ENCODE measurements around the gene TOMM7.
A peak's percentile ranks its signal among the peaks of the same experiment; 100 is the strongest.
"Not testable (repeated sequence)": the region's sequence is repeated elsewhere in the genome, so short reads cannot be mapped to it uniquely, and the experiment has no call there.

TOMM7 gene

DNA sequence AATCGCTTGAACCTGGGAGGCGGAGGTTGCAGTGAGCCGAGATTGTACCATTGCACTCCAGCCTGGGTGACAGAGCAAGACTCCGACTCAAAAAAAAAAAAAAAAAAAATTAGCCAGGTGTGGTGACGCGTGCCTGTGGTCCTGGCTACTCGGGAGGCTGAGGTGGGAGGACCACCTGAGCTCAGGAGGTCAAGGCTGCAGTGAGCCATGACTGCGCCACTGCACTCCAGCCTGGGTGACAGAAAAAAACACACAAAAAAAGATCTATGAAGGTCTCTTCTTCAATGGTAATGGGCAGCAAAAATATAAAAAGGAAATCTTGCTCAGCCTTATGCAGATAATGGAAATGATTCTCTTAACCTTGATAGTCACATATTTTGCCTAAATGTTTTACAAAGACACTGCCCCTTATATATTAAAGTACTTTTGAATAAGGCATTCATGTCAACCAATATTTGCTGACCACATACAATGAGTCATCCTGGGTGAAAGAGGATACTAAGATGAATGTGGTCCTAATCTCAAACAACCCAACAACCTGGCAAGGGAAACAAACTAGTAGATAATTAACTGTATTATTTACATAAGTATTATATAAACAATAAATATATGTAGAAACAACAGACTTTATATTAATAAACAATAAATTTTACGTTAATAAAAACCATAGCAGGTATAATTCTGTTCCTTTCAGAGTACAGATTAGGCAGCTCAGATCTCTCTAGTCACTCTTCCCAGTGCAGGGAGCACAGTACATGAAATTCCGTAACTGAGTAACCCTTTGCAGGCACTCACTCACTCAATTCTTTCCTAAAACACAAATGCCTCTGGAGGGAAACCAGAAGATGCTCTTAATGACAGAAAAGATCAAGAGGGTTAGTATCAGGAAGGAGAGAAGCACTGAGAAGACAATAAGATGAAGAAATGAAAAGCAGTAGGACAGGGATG is 8.1 kb downstream of the TOMM7 start:
- no peak for DNase-seq

DNA sequence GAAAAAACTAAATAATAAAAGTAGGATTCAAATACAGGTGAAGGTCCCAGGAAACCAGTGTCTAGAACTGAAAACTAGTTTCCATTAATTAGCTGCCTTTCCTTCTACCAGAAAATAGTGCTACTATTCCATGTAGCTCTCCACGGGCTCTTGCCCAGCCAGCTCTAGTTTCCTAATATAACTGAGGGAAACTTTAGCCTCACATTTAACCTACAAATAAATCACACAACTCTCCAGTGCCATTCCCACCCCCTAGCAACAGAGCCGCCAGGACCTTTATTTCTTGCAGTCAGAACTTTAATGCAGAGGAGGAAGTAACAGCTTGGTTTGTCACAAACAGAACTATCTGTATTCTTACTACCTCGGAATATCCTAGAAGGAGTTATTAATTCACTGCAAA is 10.3 kb downstream of the TOMM7 start:
- DNase-seq, result no peak

DNA sequence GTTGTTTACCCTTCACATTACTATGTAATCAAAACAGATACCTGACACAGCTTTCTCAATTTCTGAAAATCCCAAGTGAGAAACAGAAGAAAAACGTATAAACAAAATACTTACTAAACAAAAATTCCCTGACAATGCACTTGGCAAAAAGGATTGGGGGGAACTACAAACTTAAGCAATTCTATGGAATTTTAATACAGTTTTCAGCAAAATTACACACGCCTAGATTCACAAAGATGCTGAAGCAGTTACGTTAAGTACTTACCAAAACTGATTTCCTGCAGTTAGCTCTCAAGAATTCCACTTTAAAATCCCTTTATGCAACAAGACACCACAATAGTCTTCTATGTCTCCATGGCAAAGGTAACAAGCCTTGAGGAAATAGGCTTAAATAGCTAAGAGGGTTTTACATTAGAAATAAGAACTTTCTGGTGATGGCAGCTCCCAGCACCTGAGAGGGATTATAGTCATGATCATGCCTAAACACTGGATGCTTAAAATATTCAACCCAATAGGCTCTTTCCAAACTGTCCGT is 10.8 kb downstream of the TOMM7 start:
- no peak for DNase-seq

DNA sequence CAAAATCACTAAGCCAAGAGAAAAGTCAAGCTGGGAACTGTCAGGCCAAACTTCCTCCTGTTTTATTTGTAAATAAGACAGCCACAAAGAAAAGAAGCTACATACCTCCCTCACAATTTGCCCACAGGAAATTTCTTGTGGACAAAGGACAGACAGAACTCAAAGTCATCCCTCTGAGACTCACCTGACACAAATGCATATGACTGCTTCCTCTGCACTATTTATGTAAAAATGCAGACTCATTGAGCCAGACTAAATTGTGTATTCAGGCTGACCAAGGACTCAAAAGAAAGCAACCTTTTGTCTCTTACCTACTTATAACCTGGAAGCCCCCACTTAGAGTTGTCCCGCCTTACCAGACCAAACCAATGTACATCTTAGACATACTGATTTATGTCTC is 11.8 kb downstream of the TOMM7 start:
- no peak for DNase-seq

DNA sequence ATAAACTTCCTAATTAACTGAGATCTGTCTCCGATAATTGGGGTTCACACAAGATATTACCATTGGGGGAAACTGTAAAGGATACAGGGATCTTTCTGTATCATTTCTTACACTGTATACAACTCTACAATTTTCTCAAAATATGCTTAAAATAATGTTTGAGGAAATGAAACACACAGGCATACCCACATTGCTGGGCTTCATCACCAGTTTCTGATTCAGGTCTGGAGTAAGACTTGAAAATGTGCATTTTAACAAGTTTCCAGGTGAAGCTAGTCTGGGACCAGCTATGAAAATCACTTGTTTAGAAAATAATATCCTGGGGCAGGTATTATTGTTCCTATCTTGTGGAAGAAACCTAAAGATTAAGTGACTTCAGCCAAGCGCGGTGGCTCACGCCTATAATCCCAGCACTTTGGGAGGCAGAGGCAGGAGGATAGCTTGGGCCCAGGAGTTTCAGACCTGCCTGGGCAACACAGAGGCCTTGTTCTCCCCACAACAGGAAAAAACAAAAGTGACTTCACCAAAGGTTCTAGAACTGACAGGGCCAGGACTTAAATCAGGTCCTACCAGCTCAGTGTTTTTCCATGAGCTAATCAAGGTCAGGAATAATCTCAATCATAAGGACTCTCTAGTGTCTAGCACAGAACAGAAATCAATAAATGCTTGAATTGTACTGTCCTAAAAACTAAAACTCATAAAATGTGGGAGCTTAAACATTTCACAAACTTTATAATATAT is 12.6 kb downstream of the TOMM7 start:
- no peak for DNase-seq

DNA sequence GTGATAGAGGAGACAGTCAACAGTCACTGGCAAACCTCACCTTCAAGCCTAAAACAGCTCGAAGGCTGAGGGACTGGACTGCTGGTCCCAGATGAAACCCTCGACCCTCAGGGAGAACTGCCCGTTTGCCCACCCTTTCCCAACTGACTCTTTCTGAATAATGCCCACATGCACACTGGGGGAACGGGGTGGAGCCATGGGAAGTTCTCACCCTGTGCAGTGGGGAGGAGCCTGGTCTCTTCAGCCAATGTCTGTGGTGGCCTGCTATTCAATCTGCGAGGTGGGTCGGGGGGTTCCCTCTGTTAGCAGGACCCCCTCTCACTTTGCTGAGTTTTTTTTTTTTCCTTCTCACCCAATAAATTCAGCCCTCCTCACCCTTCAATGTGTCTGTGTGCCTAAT is 14.5 kb downstream of the TOMM7 start:
- no peak for DNase-seq

DNA sequence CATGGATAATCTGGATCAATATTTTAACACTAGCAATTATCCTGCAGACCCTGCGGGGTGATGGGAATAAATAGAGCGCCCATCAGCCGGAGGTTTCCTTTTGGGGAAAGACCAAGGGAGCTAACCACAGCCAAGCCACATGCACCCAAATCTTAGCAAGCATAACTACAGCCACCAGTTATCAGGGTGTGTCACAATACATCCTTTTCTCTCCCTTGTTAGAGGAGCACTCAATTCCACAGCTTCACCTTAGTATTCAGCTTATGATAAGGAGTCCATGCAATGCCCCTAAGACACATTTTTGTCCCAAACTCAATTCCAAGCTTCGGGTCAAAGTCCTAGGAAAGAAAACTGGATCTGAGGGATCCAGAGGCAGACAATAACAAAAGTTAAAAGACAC is 15.9 kb downstream of the TOMM7 start:
- no peak for DNase-seq

DNA sequence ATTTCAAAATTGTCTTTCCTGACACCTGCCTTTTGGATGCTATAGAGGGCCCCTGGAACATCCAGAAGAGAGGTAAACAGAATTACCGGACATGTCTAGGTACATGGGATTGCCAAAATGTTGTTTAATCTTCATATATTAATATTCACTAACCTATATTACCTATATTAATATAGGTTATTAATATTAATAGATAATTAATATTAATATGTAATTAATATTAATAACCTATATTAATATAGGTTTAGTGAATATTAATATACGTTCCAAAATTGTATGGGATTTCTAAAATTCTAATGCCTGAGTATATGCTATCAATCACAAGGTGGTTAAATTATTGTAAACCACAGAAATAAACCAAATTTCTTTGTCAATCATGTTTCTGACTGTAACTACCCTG is 17.4 kb downstream of the TOMM7 start:
- no peak for DNase-seq

DNA sequence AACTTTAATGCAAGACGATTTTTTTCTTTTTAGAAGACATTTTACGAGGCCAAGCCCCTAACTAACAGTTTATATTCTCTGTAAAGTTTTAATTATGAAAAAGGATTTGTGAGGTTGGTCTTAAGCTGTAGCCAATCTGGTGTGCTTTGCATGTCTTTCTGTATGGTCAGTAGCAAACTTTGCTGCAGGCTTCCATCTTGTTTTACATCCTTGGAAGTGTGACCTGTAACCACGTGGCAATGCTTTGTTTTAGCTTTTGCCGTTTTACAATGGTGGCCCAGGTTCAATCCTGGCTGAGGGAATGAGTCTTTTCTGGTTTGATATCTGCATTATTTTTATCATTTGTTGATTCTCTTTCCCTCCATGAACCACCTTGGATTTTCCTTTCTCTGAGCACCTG is 19.8 kb downstream of the TOMM7 start:
- not testable (repeated sequence) for DNase-seq

DNA sequence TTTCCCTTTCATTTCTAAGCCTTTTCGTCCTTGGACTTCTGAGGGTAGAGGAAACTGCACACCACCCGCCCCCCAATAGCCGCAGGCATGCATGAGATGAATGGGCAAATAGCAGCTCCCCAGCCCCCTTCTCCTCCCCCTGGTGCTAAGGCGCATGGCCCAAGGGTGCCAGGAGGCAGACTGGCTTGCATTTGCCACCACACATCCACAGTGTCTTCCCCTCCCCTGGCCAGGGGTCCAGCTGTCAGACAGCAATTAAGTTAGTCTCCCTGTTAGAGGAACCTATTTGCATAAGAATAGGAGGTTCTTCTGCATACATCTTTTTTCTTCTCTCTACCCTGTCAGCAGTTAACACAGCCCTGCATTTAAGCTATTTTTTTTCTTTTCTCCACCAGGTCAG is 20.2 kb downstream of the TOMM7 start:
- DNase-seq, result no peak

DNA sequence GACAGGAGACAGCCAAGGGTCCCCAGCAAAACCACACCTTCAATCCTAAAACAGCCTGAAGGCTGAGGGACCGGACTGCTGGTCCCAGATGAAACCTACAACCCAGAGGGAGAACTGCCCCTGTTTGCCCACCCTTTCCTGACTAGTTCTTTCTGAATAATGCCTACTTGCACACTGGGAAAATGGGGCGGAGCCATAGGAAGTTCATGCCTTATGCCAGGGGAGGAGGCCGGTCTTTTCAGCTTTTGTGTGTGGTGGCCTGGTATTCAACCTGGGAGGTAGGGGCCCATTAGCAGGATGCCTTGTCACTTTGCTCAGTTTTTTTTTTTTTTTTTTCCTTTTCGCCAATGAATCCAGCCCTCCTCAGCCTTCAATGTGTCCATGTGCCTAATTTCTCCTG is 20.7 kb downstream of the TOMM7 start:
- DNase-seq, result no peak

DNA sequence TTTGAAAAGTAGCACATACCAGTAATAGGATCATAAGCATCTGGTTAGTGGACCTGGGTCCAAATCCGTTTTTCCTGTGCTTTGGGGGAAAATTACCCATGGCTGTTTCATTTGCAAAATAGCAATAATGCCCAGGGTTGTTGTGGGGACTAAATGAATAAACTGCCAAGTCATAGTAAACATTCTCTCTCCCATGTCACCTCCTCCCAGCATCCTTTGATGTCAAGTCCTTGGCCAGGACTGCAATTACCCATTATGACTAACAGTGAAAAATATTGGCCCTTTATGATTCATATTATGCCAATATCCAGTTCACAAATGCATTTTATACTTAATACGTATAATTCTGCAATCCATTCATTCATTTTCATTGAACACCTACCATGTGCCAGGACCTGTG is 23.0 kb downstream of the TOMM7 start:
- DNase-seq, result no peak

DNA sequence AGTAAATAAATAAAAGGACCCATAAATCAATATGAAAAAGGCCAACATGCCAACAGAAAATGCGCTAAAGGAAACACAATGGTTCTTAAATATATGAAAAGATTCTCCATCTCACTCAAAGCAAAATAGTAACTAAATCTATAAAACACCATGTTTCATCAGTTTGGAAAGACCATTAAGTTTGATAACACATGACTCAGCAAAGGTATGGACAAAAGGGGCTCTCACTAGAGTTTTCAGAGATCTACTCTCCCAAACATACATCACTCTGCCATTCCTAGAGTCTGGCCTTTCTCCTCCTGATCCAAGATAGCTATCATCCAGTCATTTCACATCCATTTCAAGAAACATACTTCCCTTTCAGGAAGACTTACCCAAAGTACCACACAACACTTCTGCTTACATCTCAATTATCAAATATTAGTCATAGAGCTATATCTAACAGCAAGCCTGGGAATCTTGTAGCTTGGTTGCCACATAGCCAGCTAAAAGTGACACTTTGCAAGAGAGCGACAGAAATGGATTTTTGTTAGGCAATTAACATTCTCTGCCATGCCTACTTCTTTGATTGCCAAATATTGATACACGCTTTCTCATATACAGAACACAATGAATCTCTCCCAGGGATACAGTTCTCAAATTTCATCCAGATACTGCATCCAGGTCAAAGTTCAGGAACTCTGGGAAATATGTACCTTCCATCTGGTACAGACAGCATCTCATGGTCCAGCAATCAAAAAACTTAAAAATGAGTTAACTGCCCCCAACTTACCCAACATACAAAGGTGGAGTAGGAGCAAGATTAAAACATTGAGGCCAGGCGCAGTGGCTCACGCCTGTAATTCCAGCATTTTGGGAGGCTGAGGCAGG is 28.8 kb downstream of the TOMM7 start:
- no peak for DNase-seq

DNA sequence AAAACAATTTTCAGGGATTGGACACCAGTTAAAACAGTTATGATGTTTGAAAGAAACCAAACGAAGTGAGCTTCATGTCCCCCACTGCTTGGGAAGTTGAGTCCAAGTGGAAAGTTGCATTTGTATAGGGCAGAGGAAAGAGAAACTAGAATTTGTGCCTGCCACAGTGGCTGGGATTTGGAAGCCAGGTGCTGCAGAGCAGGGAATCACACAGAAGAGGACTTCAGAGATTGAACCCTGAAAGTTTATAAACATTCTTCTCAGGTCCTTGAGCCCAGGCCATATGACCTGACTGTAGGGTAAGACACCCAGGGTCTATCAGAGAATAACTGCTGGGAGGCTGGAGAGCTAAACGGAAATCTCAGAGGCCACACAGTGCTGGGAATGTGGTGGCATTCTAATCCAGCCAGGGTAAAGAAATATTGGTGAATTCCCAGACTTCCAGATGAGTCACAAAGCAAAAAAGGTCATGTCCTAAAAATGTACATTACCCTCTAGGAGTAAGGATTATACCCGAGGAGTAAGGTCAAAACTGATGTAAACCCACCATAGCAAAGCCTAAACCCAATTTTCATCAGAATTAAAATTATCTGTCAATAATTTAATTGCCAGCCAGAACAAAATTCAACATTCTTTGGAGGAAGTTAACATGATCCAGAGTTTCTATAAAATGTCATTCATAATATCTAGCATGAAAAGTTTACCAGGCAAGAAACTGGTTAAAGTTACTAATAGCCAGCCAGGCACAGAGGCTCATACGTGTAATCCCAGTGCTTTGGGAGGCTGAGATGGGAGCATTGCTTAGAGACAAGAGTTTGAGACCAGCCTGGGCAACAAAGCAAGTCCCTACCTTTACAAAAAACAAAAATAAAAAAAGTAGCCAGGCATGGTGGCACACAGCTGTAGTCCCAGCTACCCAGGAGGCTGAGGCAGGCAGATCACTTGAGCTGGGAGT is 31.2 kb downstream of the TOMM7 start:
- no peak for DNase-seq

DNA sequence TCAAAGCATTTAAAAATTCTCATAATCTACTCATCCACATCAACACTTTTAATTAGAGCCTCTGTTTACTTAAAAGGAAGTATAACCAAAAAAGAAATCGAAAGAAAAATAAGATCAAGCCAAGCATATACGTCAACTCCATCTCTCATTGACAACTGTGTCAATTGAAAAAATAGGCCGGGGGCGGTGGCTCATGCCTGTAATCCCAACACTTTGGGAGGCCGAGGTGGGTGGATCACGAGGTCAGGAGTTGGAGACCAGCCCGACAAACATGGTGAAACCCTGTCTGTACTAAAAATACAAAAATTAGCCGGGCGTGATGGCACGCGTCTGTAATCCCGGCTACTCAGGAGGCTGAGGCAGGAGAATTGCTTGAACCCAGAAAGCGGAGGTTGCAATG is 32.0 kb downstream of the TOMM7 start:
- not testable (repeated sequence) for DNase-seq

DNA sequence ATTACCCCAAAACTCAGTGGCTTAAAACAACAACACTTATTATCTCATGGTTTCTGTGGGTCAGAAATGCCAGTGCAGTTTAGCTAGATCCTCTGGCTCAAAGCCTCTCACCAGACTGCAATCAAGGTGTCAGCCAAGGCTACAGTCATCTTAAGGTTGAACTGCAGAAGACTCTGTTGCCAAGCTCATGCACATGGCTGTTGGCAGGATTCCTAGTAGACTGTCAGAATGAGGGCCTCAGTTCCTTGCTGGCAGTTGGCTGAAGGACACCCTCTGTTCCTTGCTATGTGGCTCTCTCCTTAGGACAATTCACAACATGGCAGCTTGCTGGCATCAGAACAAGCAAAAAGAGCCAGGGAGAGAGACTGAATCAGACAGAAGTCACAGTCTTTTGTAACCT is 34.7 kb downstream of the TOMM7 start:
- DNase-seq, result no peak

DNA sequence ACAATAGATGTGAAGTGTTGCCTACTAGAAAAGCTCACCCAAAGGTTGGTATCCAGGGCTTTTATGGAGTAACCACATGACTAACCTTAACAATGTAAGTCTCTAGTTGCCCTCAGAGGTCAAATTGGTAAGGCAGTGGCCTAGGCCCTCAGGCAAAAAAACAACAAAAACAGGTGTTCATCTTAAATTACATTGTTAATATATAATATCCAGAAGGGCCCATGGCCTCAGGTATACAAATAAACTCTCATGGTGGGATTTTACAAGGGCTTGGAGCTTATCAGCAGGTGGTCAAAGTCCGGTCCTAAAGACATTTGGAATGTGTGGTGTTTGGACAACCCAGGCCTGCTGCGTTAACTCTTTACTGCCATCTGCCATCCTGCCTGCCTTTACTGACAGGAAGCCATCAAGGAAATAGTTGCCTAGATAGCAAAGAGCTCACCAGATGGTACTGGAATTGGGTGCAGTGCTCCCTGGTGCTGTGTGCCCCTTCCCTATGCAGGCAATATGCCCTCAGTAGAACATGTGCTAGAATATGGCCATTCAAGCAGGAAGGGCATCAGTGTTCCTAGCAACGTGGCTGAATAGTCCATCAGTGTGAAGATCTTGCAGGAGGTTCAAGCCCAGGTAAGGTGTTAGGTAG is 36.2 kb downstream of the TOMM7 start:
- no peak for DNase-seq

DNA sequence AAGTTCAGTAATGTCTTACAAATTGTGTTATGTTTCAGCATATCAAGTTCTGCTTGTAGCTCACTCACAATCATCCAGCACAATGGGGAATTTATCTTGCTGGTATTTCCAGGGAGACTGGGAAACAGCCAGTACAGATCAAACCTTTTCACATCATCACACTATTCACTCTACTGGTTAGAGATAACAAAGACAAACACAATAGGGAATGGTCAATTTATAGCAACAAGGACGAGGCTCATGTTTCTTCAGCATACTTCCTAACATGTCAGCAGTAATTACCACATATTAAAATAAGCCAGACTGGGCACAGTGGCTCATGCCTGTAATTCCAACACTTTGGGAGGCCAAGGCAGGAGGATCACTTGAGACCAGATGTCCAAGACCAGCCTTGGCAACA is 38.3 kb downstream of the TOMM7 start:
- DNase-seq, result no peak

DNA sequence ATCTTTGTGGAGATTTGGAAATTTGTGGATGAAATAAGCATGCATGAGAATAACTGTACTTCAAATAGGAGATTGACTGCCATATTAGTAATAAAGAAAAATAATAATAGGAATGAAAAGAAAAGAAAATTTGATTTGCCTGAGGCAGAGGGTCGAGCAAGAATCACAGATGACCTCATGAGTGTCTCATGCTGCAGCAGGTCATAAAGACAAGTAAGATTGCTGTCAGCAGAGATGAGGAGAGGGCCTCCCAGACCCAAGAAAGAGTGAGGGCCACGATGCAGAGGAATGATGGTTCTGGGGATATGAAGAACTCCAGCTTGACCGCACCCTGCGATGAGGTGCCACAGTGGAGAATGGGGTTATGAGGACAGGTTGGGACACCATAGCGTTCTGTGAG is 39.2 kb downstream of the TOMM7 start:
- no peak for DNase-seq

DNA sequence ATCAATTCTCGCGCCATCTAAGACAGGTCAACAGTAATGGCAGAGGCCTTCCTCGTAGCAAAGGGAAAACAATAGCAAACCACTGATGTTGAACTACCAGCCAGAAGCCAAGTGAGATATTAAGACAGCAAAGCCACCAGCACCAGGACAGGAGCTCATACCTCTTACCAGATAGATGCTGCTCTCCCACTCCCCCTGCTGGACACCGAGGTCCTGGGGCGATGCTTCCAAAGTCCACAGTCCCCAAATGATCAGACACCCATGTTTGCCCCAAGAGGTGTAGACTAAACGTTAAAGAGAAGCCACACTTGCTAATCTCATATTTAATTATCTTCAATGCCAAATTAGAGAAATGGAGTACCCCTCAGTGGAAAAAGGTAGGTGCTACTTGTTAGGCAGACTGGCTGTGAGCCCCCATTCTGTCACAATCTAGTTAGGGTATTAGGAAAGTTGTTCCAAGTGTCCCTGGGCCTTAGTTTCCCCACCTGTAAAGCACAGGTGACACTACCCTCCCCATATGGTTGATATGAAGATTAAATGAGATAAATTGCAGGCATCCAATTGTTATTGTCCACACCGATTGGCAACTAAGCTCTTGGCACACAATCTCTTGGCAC is 39.9 kb downstream of the TOMM7 start:
- DNase-seq, result peak; percentile 34

DNA sequence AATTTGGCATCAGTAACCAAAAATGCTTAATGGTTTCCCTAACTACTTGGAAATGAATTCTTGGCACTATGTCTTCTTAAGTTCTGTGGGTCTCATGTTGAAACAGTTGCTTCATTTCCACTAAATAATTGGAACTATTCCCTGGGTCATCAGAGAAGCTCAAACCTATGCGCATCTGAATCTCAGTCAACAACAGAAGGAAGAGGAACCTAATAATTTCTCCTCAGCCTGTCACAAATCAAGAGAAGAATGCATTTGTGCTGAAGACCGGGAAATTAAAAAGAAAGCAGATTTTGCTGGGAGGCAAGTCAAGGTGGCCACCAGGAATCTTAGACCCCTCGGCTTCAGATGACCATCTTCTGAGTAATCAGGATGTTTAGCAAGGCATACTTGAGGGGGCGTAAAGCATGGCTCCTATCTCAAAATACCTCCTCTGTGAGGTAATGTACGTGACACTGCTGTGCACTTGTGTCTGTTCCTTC is 41.4 kb downstream of the TOMM7 start:
- no peak for DNase-seq

Data from NCI-H1092 (cell line).